Natural killer cell treated with Interleukin-12 subunit alpha and Interleukin-12 subunit beta and Interleukin-15 and Interleukin-18, amount 100 ng/mL, for 72 hours (primary cell): Measurements from ENCODE around the gene CIAO2A. TPM values are rescaled to one million over a fixed set of nuclear protein-coding genes. Genes with fewer than 3 reads are reported as not detected.

ENCODE experiments used
- ATAC-seq, 2 donors: fragments of 150-1000 bp; cut with Tn5 transposase in 1 of 2; sonication (Bioruptor Pico), chemical (Tn5 transposase) in 1 of 2; 2 replicates each; pipeline ENCODE4 v1.10.0; 2021
- DNase-seq: peaks from one replicate; pipeline ENCODE4 v3.0.0; 2022; ENCODE audit warnings: low spot score
- H3K27ac Mint-ChIP-seq, 2 donors: 1 replicate in 1 of 2; 2 replicates in 1 of 2; pipeline ENCODE4 v1.8.0; 2022; ENCODE audit warnings: mixed read lengths in 2 of 2, mild to moderate bottlenecking in 1 of 2, moderate library complexity in 1 of 2
- H3K27me3 Mint-ChIP-seq, 2 donors: 1 replicate in 1 of 2; 2 replicates in 1 of 2; pipeline ENCODE4 v1.8.0; 2022; ENCODE audit warnings: mixed read lengths in 2 of 2
- H3K36me3 Mint-ChIP-seq: one replicate; pipeline ENCODE4 v1.8.0; 2022; ENCODE audit warnings: mixed read lengths
- H3K4me1 Mint-ChIP-seq, 2 donors: 1 replicate in 1 of 2; 2 replicates in 1 of 2; pipeline ENCODE4 v1.8.0; 2022; ENCODE audit warnings: low read depth in 2 of 2, mixed read lengths in 2 of 2, mild to moderate bottlenecking in 1 of 2
- H3K4me3 Mint-ChIP-seq: one replicate; pipeline ENCODE4 v1.8.0; 2022; ENCODE audit warnings: mixed read lengths
- H3K9me3 Mint-ChIP-seq: 2 replicates; pipeline ENCODE4 v1.8.0; 2022; ENCODE audit warnings: mixed read lengths
- total RNA-seq, 2 donors: library from RNA; stranded (reverse); gene quantifications; one replicate each; pipeline ENCODE4 v1.2.3, GENCODE V29; 2022

The CIAO2A gene
- total RNA-seq, 2 donors from 2014 or later: 55.7 to 65.4 TPM

GRCh38 chr15:64032329-64032728 is 61.3 kb downstream of the CIAO2A start:
- peak; percentile 22 for DNase-seq
- peak overlapping the region; percentile 40 to 74 for H3K27ac Mint-ChIP-seq
- H3K27me3 Mint-ChIP-seq: no peaks in the 10 kb centered on the region
- no peak overlapping the region for H3K4me3 Mint-ChIP-seq
- H3K36me3 Mint-ChIP-seq: no peaks in the 10 kb centered on the region
- ATAC-seq: no peak
- peaks cover 13 to 15% of the 10 kb centered on the region in 2 donors for H3K4me1 Mint-ChIP-seq
- H3K9me3 Mint-ChIP-seq: no peaks in the 10 kb centered on the region

- H3K36me3 Mint-ChIP-seq: no peaks in the 10 kb centered on the region
- peaks cover 13 to 15% of the 10 kb centered on the region in 2 donors for H3K4me1 Mint-ChIP-seq
- H3K27me3 Mint-ChIP-seq: no peaks in the 10 kb centered on the region
- ATAC-seq (no peak), DNase-seq (peak; percentile 6)
- no peaks in the 10 kb centered on the region for H3K9me3 Mint-ChIP-seq
- H3K4me3 Mint-ChIP-seq: no peak overlapping the region
- no peak overlapping the region for H3K27ac Mint-ChIP-seq
These were observed 63.5 kb downstream of the CIAO2A start for GRCh38 chr15:64030123-64030522.

DNA sequence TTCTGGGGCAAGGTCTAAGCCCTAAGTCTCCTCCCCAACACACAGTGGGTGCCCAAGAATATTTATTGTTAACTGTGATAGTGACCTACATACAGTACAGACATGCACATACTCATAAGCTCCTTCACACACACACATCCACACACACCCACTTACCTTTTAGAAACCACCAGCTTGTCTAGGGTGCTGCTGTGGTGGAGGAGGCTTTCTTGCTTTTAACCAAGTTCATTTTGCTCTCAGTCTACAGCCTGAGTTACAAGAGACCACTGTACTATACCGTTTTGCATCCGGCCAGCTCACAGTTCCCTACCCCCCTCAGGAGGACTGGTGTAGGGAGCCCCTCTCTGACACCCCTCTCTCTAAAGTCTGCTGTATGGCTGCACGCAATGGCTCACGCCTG is 64.0 kb downstream of the CIAO2A start:
- Mint-ChIP-seq H3K36me3 (no peaks in the 10 kb centered on the region), H3K4me1 (peaks cover 15 to 16% of the 10 kb centered on the region in 2 donors), H3K4me3 (no peak overlapping the region), H3K27ac (peak overlapping the region in 1 of 2 donors; percentile 28), H3K27me3 (no peaks in the 10 kb centered on the region), H3K9me3 (no peaks in the 10 kb centered on the region)
- ATAC-seq (peak; percentile 32 to 59), DNase-seq (peak; percentile 53)

GRCh38 chr15:64029110-64029509 is 64.5 kb downstream of the CIAO2A start:
- H3K27me3 Mint-ChIP-seq: no peaks in the 10 kb centered on the region
- H3K4me3 Mint-ChIP-seq: no peak overlapping the region
- peak overlapping the region in 1 of 2 donors; percentile 28 for H3K27ac Mint-ChIP-seq
- DNase-seq (peak; percentile 49), ATAC-seq (peak in 1 of 2 donors; percentile 43)
- H3K9me3 Mint-ChIP-seq: no peaks in the 10 kb centered on the region
- H3K36me3 Mint-ChIP-seq: no peaks in the 10 kb centered on the region
- peaks cover 15 to 17% of the 10 kb centered on the region in 2 donors for H3K4me1 Mint-ChIP-seq

- Mint-ChIP-seq H3K4me1 (peaks cover 4 to 13% of the 10 kb centered on the region in 2 donors), H3K27ac (no peak overlapping the region), H3K36me3 (no peaks in the 10 kb centered on the region), H3K4me3 (no peak overlapping the region), H3K9me3 (no peaks in the 10 kb centered on the region), H3K27me3 (no peaks in the 10 kb centered on the region)
- DNase-seq (no peak), ATAC-seq (no peak)
These were observed 67.0 kb downstream of the CIAO2A start for GRCh38 chr15:64026591-64026990.

DNA sequence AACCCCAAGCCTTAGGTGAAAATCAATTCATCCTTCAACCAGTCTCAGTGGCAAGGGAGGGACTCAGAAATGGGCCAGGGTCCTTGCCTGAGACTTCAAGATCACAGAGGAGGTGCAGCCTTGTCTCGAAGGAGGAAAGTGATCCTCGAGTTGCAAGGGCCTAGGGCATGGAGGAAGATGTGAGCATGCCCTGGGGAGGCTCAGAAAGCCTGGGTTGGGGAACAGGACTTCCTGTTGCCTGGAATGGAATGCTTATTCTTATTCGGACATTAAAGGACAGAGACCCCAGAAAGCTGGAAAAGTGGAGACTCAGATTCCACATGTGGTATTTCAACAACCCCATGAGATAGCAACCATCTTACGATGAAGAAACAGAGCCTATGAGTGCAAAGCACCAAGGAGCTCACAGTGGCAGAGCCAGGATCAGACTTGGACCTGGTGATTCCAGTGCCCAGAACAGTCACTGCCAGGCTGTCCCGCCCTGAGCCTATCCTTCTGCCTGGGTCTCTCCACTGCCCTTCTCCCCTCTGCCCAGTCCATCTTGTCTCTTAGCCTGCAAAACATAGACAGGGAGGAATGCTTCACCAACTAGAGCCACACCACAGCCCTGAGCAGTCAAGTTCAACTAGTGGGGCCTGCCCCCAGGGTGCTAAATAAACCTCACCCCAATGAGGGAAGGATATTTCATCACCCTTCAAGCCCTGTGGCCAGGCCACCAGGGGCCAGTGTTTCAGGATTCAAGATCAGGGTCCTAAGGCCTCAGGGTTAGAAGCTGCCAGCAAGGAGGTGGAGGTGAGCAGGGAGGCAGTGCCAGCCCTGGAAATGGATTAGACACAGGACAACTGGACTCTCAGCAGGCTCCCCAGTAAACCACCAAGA is 69.2 kb downstream of the CIAO2A start:
- Mint-ChIP-seq H3K9me3 (no peaks in the 10 kb centered on the region), H3K27ac (peak overlapping the region in 1 of 2 donors; percentile 15), H3K27me3 (no peaks in the 10 kb centered on the region), H3K4me3 (no peak overlapping the region), H3K4me1 (peaks cover 2 to 10% of the 10 kb centered on the region in 2 donors), H3K36me3 (no peaks in the 10 kb centered on the region)
- no peak for DNase-seq
- peak; percentile 44 to 62 for ATAC-seq

- H3K4me1 Mint-ChIP-seq: peaks cover 0 to 8% of the 10 kb centered on the region in 2 donors
- H3K36me3 Mint-ChIP-seq: no peaks in the 10 kb centered on the region
- no peak overlapping the region for H3K27ac Mint-ChIP-seq
- ATAC-seq: no peak
- H3K27me3 Mint-ChIP-seq: no peaks in the 10 kb centered on the region
- H3K9me3 Mint-ChIP-seq: no peaks in the 10 kb centered on the region
- no peak for DNase-seq
- no peak overlapping the region for H3K4me3 Mint-ChIP-seq
These were observed 70.4 kb downstream of the CIAO2A start for GRCh38 chr15:64023220-64023619.

GRCh38 chr15:64022571-64022970 is 71.1 kb downstream of the CIAO2A start:
- ATAC-seq (no peak), DNase-seq (no peak)
- no peaks in the 10 kb centered on the region for H3K36me3 Mint-ChIP-seq
- H3K4me1 Mint-ChIP-seq: peaks cover 0 to 8% of the 10 kb centered on the region in 2 donors
- no peaks in the 10 kb centered on the region for H3K27me3 Mint-ChIP-seq
- no peaks in the 10 kb centered on the region for H3K9me3 Mint-ChIP-seq
- H3K4me3 Mint-ChIP-seq: no peak overlapping the region
- H3K27ac Mint-ChIP-seq: no peak overlapping the region

Other genes starting within 250 kb of the CIAO2A start
- gene DAPK2, start 47.4 kb downstream of the CIAO2A start, total RNA-seq: 1 to 10 TPM in 1 of 2 donors, under 1 TPM in 1; 0.76 to 8.1 TPM
- gene SNX1, start 2.1 kb upstream of the CIAO2A start, total RNA-seq: 100 to 1,000 TPM; 119 to 132 TPM
- gene SNX22, start 57.9 kb upstream of the CIAO2A start, total RNA-seq: under 1 TPM in 1 of 2 donors, not detected in 1; 0.07 TPM
- gene PPIB, start 69.2 kb upstream of the CIAO2A start, total RNA-seq: 100 to 1,000 TPM; 490 to 530 TPM